Endothelial cell of umbilical vein (primary cell): ENCODE measurements around the gene INSIG2.

Source experiments
- EZH2 ChIP-seq: IDR thresholded peaks from 2 replicates; pipeline ENCODE4 v1.6.1; 2012; ENCODE audit warnings: borderline replicate concordance, low read depth, mild to moderate bottlenecking, moderate library complexity, low read length, inconsistent platforms; ENCODE audit not compliant: severe bottlenecking
- POLR2A ChIP-seq: IDR thresholded peaks from 2 replicates; pipeline ENCODE4 v1.6.1; 2012; ENCODE audit warnings: low read depth, mild to moderate bottlenecking, control low read depth, low read length
- TF ChIP-seq, protein P1 (sequence below), 2 donors: IDR thresholded peaks; 1 replicate in 1 of 2; 2 replicates in 1 of 2; pipeline ENCODE4 v1.5.1; 2011; ENCODE audit warnings: low read length in 2 of 2, mild to moderate bottlenecking in 2 of 2, moderate library complexity in 2 of 2, control low read depth in 1 of 2, inconsistent platforms in 1 of 2, low read depth in 1 of 2; ENCODE audit not compliant: insufficient read depth in 1 of 2; ENCODE audit errors: extremely low read depth in 1 of 2

DNA sequence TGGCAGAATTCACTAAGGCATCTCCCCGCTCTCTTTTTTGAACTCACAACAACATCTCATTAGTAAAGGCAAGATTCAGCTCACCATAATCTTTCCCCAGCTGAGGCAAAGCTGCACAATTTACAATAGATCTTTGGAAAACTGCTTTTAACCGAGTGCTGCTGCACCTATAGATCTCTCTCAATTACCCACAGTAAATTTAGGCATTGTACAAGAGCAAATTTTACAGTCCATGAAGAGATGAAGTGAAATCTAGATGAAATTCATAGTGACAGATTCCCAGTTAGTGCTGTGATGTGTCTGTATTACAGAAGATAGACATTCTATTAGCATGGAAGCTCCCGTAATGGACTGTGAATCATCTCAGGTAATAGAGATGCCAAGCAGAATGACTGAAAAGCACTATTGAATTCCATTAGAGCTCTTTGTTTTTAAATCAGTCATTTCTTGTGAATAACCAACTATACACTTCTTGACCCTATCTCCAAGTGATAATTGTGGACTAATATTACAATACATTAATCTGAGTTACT is 36.4 kb upstream of the INSIG2 start:
- TF ChIP-seq POLR2A (no peak), EZH2 (peak; percentile 16)
- TF ChIP-seq, protein P1, sequence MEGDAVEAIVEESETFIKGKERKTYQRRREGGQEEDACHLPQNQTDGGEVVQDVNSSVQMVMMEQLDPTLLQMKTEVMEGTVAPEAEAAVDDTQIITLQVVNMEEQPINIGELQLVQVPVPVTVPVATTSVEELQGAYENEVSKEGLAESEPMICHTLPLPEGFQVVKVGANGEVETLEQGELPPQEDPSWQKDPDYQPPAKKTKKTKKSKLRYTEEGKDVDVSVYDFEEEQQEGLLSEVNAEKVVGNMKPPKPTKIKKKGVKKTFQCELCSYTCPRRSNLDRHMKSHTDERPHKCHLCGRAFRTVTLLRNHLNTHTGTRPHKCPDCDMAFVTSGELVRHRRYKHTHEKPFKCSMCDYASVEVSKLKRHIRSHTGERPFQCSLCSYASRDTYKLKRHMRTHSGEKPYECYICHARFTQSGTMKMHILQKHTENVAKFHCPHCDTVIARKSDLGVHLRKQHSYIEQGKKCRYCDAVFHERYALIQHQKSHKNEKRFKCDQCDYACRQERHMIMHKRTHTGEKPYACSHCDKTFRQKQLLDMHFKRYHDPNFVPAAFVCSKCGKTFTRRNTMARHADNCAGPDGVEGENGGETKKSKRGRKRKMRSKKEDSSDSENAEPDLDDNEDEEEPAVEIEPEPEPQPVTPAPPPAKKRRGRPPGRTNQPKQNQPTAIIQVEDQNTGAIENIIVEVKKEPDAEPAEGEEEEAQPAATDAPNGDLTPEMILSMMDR (IDR thresholded peaks at IDR 0.05; ENCODE audit: extremely low read depth in 1 of 2, insufficient read depth in 1 of 2, low read depth in 1 of 2, low read length in 2 of 2): no peak
